Measurements from ENCODE around the gene TMEM185B.

TMEM185B gene

GRCh38 chr2:120182019-120182560 is 41.1 kb downstream of the TMEM185B start:
- peak; percentile 20 for DNase-seq (ENCODE audit: low spot score)
- no peak for TF ChIP-seq CTCF (IDR thresholded peaks at IDR 0.05; ENCODE audit: extremely low read depth, missing control alignments)

GRCh38 chr2:120180066-120180465 is 43.1 kb downstream of the TMEM185B start:
- no peak for DNase-seq (ENCODE audit: low spot score)
- no peak for TF ChIP-seq CTCF (IDR thresholded peaks at IDR 0.05; ENCODE audit: extremely low read depth, missing control alignments)

- DNase-seq (ENCODE audit: low spot score): no peak
- no peak for TF ChIP-seq CTCF (IDR thresholded peaks at IDR 0.05; ENCODE audit: extremely low read depth, missing control alignments)
Measured at GRCh38 chr2:120179396-120179795, 43.8 kb downstream of the TMEM185B start.

GRCh38 chr2:120177973-120178372 is 45.2 kb downstream of the TMEM185B start:
- no peak for DNase-seq (ENCODE audit: low spot score)
- no peak for TF ChIP-seq CTCF (IDR thresholded peaks at IDR 0.05; ENCODE audit: extremely low read depth, missing control alignments)

GRCh38 chr2:120177001-120177621 is 46.1 kb downstream of the TMEM185B start:
- peak; percentile 78 for DNase-seq (ENCODE audit: low spot score)
- TF ChIP-seq CTCF (IDR thresholded peaks at IDR 0.05; ENCODE audit: extremely low read depth, missing control alignments): peak; percentile 57

- TF ChIP-seq CTCF (IDR thresholded peaks at IDR 0.05; ENCODE audit: extremely low read depth, missing control alignments): no peak
- DNase-seq (ENCODE audit: low spot score): no peak
Measured at GRCh38 chr2:120176526-120176925, 46.7 kb downstream of the TMEM185B start.

GRCh38 chr2:120174963-120175581 is 48.1 kb downstream of the TMEM185B start:
- TF ChIP-seq CTCF (IDR thresholded peaks at IDR 0.05; ENCODE audit: extremely low read depth, missing control alignments): peak; percentile 53
- DNase-seq (ENCODE audit: low spot score): peak; percentile 51
